T-helper 1 cell treated with Interleukin-12 subunit alpha and Interleukin-12 subunit beta and Interleukin-4 antibody, amounts not matched to agents 30 ng/mL and 1 ng/mL, for 36 hours (primary cell): ENCODE results near the gene MR1. TPM values are rescaled to one million over a fixed set of nuclear protein-coding genes. Genes with fewer than 3 reads are reported as not detected.

Experiments used
- intact Hi-C: fragments of 100-400 bp; cut with micrococcal nuclease; formaldehyde crosslinking; loops from one replicate; pipeline ENCODE4 v1.15.1; 2024
- total RNA-seq: library from RNA; stranded (reverse); gene quantifications from 2 replicates; pipeline ENCODE4 v1.2.3, GENCODE V29; 2022

Gene MR1
- total RNA-seq, 1 donor from 2014 or later, result 39.7 TPM

- intact Hi-C loops, result loop anchor here (2.0 to 5.0 kb wide), 6 partner anchors 26 to 1206 kb away; partner anchors contain the start of gene TOR1AIP1
Measured at GRCh38 chr1:181089017-181089675, 55.4 kb downstream of the MR1 start.

DNA sequence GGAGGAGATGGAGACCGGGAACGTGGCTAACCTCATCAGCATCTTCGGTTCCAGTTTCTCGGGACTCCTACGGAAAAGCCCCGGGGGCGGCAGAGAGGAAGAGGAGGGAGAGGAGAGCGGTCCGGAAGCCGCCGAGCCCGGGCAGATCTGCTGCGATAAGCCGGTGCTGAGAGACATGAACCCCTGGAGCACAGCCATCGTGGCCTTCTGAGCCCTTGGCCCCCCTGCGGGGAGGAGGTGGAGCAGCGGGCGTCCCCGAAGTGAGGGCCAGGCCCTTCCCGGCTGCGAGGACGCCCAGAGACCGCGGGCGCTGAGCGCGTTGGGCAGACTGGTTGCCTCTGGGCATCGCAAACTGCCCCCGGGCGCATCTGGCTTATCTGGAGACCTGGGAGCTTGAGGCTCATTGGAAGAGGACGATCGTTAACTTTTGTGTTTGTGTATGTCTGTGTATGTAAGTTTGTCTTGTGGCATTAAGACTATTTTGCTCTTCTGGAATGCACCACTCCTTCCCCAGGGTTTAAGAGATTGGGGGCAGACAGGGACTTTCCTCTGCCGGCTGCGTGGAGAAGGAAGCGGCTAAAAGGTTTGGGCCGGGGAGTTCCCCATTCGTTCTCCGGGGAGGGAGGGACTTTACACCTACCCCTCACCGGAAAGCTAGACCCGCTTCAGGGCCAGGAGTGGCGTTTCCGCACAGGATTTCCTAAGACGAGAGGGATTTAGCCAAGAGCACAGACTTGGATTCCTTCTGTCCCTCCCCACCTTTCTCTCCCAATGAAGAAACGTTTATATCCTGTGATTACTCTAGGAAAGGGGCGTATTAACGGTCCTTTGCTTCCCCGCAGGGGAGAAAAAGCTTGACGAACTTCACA lies 56.1 kb downstream of the MR1 start:
- intact Hi-C loops, result loop anchor here (1.0 to 5.0 kb wide), 17 partner anchors 9 to 1527 kb away; partner anchors contain the start of genes ACBD6, STX6 and TOR1AIP1

DNA sequence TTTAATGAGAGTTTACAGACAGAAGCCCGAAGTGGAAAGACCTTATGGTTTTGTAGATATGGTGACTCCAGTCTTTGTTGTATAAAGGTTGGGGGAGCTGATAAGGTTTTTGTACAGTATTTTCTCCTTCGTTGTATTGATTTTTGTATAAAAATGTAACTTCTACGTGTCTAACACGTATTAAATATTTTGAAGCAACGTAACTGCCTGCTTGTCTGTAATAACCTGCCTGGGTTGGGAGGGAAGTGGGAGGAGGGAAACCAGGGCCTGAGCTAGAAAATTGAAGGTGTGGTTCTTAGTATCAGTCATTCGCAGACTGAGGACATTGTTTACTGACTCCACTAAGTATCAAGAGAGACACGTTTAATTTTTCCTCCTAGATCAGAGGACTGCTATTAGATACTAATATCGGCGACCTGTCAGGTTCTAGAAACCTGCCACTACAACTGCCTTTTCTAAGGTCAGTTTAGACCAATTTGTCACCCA lies 56.9 kb downstream of the MR1 start:
- intact Hi-C loops, result loop anchor here (1.0 to 5.0 kb wide), 11 partner anchors 9 to 1527 kb away; partner anchors contain the start of genes ACBD6 and STX6

GRCh38 chr1:181091309-181092040 lies 57.7 kb downstream of the MR1 start:
- intact Hi-C loops, result loop anchor here (5.0 kb wide), 2 partner anchors 306 to 1526 kb away; no protein-coding TSS in a partner anchor

DNA sequence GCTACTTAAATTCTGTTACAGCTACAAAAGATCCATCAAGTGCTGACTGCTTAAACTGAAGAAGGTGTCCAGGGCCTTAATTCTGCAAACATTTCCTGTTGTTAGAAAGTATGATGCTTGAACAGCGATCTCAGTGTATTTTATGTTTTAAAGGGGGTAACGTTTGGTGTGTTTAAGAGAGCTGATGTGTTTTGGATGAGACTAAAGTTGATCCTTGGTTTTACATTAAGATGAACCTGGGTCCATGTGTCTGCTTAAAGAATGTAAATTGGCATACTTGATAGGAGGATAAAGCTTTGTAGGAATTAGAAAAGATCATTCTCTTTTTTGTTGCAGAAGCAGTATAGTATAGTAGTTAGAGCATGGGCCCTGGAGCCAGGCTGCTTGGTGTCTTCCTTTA lies 58.3 kb downstream of the MR1 start:
- intact Hi-C loops, result loop anchor here (5.0 kb wide), 2 partner anchors 305 to 1525 kb away; no protein-coding TSS in a partner anchor

- intact Hi-C loops, result loop anchor here (5.0 kb wide), 2 partner anchors 304 to 1524 kb away; no protein-coding TSS in a partner anchor
Measured at GRCh38 chr1:181092883-181093458, 59.2 kb downstream of the MR1 start.

GRCh38 chr1:181094416-181095212 lies 60.8 kb downstream of the MR1 start:
- intact Hi-C loops, result loop anchor here (5.0 kb wide), 2 partner anchors 303 to 1523 kb away; no protein-coding TSS in a partner anchor

DNA sequence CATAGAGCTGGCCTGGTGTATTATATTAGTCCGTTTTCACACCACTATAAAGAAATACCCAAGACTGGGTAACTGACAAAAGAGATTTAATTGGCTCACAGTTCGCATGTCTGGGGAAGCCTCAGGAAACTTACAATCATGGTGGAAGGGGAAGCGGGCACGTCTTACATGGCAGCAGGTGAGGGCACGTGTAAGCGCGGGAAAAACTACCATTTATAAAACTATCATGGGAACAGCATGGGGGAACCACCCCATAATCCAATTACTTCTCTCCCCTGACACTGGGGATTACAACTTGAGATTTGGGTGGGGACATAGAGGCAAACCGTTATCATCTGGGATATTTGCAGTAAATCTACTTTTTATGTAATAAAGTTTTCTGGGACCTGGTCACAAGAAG lies 61.5 kb downstream of the MR1 start:
- intact Hi-C loops, result no loop called here

DNA sequence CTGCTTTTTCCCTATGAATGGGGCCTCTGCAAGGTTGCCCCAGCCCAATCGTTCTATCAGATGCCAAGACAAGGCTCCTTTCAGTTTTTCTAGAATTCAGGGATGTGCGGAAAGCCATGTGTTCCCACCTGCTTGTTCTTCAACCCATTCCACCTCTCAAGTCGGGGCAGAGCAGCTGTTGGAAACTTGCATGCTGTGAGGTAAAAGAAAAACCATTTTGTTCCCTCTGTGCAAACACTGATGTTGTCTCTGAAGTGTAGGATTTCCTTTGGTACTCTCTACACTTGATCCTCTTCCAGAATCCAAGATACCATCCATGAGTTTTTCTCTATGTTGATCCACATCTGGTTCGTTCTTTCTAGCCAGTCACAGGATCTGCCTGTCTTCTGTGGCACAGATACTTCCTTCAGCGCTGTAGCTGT lies 62.0 kb downstream of the MR1 start:
- intact Hi-C loops, result no loop called here

GRCh38 chr1:181097242-181097641 lies 63.5 kb downstream of the MR1 start:
- intact Hi-C loops, result no loop called here

- intact Hi-C loops, result loop anchor here (1.0 to 10.0 kb wide), 4 partner anchors 9 to 1147 kb away; partner anchors contain the start of genes CEP350 and QSOX1
Measured at GRCh38 chr1:181099152-181100014, 65.6 kb downstream of the MR1 start.

DNA sequence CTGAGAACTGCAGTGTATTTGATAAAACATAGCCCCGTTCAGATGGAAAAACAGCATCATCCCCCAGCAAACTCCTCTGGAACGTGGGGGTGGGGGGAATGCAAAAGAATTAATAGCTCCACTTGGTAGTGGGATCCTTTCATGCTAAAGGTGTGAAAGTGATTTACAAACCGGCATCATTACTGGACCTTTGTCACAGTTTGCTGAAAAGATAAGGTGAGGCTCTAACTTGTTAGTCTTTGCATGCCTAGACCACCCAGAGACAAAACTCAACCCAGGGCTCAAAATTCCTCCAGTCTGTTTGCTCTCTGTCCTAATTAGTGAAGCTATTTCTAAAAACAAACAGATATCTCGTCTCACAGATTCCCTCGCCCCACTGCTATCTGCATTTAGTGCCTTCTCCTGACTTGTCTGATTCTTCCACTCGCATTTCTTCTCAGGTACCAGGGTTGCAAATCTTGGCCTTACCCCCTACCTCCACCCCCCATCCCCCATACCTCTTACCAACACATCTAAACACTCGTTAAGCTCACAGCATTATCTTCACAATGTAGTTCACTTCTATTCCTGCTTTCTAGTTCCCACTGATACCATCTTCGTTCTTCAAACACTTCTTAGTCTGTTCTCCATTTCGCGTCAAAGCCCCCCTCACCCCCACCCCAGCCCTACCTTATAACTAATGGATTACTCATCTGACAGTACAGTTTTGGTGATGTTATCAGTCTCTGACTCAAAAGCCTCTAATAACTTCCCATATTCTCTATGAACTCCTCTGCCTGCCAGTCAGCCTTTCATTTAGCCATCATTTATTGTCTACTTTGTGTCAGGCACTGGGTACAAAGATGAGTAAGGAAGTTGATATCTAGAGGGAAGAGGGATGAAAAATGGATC lies 66.5 kb downstream of the MR1 start:
- intact Hi-C loops, result loop anchor here (5.0 to 10.0 kb wide), 2 partner anchors 945 to 1148 kb away; partner anchors contain the start of genes CEP350 and QSOX1

DNA sequence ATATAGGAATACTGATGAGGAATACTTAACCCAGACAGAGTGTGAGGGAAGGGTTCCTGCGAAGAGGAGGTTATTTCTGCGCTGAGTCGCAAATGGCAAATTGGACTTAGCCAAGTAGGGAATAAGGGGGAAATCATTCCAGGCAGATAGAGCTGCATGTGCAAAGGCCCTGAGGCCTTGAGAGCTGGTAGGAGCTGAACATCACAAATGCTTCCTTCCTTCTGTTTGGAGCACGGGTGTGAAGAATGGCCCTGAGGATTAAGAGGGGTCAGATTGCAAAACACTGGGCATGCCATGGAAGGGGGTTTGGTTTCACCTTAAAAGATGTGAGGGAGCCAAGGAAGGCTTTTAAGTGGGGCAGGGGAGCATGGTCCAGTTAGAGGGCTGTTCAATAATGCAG lies 67.2 kb downstream of the MR1 start:
- intact Hi-C loops, result loop anchor here (5.0 to 10.0 kb wide), 2 partner anchors 946 to 1149 kb away; partner anchors contain the start of genes CEP350 and QSOX1

DNA sequence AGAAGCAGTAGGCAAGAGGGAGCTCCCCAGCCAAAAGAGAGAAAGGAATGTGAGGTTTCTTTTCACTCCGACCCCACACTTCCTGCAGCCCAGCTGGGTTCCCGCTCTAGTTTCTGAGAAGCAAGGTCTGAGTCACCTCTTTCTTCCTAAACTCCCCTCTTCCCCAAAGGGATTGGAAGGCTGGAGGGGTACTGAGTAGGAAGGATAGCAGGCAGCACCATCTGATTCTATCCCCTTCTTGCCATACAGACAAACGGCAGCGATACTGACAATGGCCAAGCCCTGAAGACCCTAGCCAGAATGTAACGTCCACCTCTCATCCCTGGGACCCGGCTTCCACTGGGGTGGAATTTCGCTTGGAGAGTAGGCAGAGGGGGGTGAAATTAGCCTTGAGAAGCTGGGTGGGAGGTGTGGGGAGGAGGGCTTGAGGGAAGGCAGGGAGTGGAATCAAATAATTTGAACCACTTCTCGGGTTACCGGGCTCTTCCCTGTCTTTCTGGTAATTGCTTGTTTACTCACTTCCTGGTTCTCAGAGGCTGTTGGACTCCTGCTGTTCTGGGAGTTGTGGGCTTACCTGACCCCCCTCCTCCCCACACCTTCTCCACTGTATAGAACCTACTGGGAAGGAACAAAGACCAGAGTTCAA lies 67.9 kb downstream of the MR1 start:
- intact Hi-C loops, result loop anchor here (5.0 to 10.0 kb wide), 2 partner anchors 947 to 1149 kb away; partner anchors contain the start of genes CEP350 and QSOX1

DNA sequence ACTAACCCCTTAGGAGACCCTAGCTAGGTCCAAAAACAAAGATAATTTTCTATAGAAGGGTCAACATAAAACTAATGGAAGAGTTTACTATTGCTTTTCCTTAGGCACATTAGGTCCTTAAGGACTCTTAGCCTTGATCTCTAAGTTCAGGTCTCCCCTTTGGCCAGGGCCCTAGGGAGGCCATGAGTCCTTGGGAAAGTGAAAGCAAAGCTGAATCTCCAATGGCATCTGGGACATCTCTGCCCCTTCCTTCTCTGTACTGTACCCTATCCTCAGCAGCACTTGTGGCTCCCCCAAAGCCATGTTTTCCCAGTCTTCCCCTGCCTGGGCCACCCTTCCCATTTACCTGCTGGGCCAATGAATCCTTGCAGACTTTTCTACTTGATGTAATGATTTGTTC lies 69.1 kb downstream of the MR1 start:
- intact Hi-C loops, result loop anchor here (5.0 to 10.0 kb wide), 2 partner anchors 948 to 1151 kb away; partner anchors contain the start of genes CEP350 and QSOX1

GRCh38 chr1:181103399-181103798 lies 69.6 kb downstream of the MR1 start:
- intact Hi-C loops, result loop anchor here (5.0 to 10.0 kb wide), 2 partner anchors 949 to 1151 kb away; partner anchors contain the start of genes CEP350 and QSOX1
